Measurements from ENCODE around the gene OSCAR. TPM values are rescaled to one million over a fixed set of nuclear protein-coding genes. Genes with fewer than 3 reads are reported as not detected.

The OSCAR gene
- total and polyA plus RNA-seq, 10 of the 15 experiments (the other 5 are each of a cell fraction or from before 2014, with no cell fraction given): 0.08 to 0.27 (median 0.10) TPM; not detected in 7

DNA sequence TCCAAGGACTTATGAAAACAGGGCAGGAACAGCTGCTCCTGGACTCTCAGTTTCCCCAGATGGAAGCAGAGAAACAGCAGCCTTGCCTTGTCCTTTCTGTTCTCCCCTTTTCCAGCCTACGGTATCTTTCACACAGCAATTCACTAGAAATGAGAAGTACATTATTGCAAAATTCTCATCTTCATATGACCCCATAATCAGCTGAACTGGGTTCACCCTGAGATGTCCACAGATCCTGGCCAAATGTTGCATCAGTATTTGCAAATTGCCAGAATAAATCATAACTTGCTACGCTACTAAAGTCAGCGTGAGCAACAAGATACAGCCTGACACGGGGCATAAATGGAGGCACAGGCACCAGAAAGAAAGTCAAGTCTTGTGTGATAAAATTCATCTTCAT is 53.0 kb downstream of the OSCAR start:
- ChIA-PET RAD21 (ENCODE audit: unreplicated experiment) (no interaction called here), CTCF (no interaction called here), SMC1A (ENCODE audit: uncharacterized antibody, unreplicated experiment) (no interaction called here), POLR2A (no interaction called here)
- H3K27me3 ChIP-seq (replicated peaks in 1 of 2; ENCODE audit: control insufficient read depth in 2 of 2, insufficient read depth in 2 of 2, low read length in 1 of 2): no peaks in the 10 kb centered on the region
- H3K27ac ChIP-seq (ENCODE audit: control insufficient read depth, insufficient read depth): no peak overlapping the region
- 21% methylated on average over 4 of the region's 4 CpGs for WGBS (ENCODE audit: insufficient coverage, insufficient replicate concordance, low lambda C conversion rate, missing lambda C conversion rate)
- BruUV-seq (replicated peaks): no TSS peak
- H4K20me1 ChIP-seq (ENCODE audit: control insufficient read depth, insufficient read depth): no peaks in the 10 kb centered on the region
- FAIRE-seq: no peak
- no peak overlapping the region for H3K4me3 ChIP-seq
- TF ChIP-seq, protein P1, sequence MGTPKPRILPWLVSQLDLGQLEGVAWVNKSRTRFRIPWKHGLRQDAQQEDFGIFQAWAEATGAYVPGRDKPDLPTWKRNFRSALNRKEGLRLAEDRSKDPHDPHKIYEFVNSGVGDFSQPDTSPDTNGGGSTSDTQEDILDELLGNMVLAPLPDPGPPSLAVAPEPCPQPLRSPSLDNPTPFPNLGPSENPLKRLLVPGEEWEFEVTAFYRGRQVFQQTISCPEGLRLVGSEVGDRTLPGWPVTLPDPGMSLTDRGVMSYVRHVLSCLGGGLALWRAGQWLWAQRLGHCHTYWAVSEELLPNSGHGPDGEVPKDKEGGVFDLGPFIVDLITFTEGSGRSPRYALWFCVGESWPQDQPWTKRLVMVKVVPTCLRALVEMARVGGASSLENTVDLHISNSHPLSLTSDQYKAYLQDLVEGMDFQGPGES (IDR thresholded peaks at IDR 0.05): no peak
- TF ChIP-seq NRF1 (conservative IDR thresholded peaks at IDR 0.05; ENCODE audit: low read depth, low read length) (no peak), CHD4 (IDR thresholded peaks at IDR 0.05) (no peak), POU2F2 (IDR thresholded peaks at IDR 0.05; ENCODE audit: borderline replicate concordance, low read depth, low read length) (no peak), FOXK2 (IDR thresholded peaks at IDR 0.05) (no peak), IRF5 (IDR thresholded peaks at IDR 0.05; ENCODE audit: borderline replicate concordance) (no peak), GABPA (IDR thresholded peaks at IDR 0.05; ENCODE audit: low read depth) (no peak), ATF2 (IDR thresholded peaks at IDR 0.05; ENCODE audit: low read length) (no peak), MEF2A (IDR thresholded peaks at IDR 0.05; ENCODE audit: insufficient read depth, low read depth, low read length) (no peak), PBX3 (IDR thresholded peaks at IDR 0.05; ENCODE audit: insufficient replicate concordance, low read depth, low read length) (no peak), ZNF217 (IDR thresholded peaks at IDR 0.05) (no peak), SMARCA5 (IDR thresholded peaks at IDR 0.05) (no peak)
- no peaks in the 10 kb centered on the region for H3K36me3 ChIP-seq (ENCODE audit: control insufficient read depth in 2 of 2, insufficient read depth in 2 of 2, low read length in 1 of 2)
- intact Hi-C loops (cut with micrococcal nuclease; ENCODE audit: unreplicated experiment): no loop called here
- DNase-seq (ENCODE audit: low read depth, low spot score): no peak
- H3K4me2 ChIP-seq (ENCODE audit: control insufficient read depth, insufficient read depth): no peak overlapping the region
- ATAC-seq: no peak
- no peak overlapping the region for H3K9ac ChIP-seq (ENCODE audit: control insufficient read depth, insufficient read depth, low read length)
- H3K4me1 ChIP-seq (ENCODE audit: control insufficient read depth, insufficient read depth, low read length): no peaks in the 10 kb centered on the region
- no peaks in the 10 kb centered on the region; the same call in 2 of the 3 replicates for H3K9me3 ChIP-seq (replicated peaks; ENCODE audit: control insufficient read depth, insufficient read depth, low read length)
- H2AFZ ChIP-seq (ENCODE audit: control insufficient read depth, low read depth, low read length): no peak overlapping the region
- in situ Hi-C loops (cut with MboI): no loop called here
- H3K79me2 ChIP-seq (ENCODE audit: control insufficient read depth, insufficient read depth, low read length): no peaks in the 10 kb centered on the region
